GM12875 (cell line): ENCODE results near the gene SBDS.
"Not testable (repeated sequence)": the region's sequence is repeated elsewhere in the genome, so short reads cannot be mapped to it uniquely, and the experiment has no call there.

Source experiments
- H3K4me3 ChIP-seq: one replicate; pipeline ENCODE4 v1.5.1; 2011; ENCODE audit warnings: low read depth, low read length, control low read depth
- TF ChIP-seq, protein P1 (sequence below): IDR thresholded peaks from 2 replicates; pipeline ENCODE4 v1.5.1; 2011; ENCODE audit warnings: low read depth, mild to moderate bottlenecking, control low read depth, inconsistent platforms, low read length, moderate library complexity, borderline replicate concordance; ENCODE audit not compliant: insufficient read depth

Gene SBDS

DNA sequence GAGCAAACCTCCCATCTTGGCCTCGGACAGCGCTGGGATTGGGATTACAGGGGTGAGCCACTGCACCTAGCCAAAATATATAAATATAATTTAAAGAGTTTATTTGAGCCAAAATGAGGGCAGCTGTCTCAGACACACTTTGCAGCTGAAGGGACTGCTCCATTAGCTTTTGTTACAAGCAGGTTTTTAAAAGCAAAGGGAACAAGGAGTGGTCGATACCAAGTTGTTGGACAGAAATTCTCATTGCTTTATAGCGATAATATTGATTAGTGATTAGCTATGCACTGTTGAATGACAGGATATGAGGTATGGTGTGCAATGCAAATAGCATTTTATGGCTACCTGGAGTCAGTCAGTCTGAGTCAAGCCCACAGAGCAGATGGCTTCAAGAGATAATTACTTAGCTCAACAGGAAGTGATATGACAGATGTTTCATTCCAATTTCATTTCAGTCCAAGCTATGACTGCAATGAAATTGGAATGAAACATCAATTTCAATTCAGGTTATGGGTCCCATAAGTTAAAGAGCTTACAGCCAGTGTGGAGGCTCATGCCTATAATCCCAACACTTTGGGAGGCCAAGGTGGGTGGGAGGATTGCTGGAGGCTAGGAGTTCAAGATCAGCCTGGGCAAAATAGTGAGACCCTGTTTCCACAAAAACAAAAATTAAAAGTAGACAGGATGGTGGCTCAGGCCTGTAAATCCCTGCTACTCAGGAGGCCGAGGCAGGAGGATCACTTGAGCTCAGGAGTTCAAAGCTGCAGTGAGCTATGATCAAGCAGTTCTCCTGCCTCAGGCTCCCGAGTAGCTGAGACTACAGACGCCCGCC is 24.4 kb upstream of the SBDS start:
- H3K4me3 ChIP-seq = no peak overlapping the region
- TF ChIP-seq, protein P1, sequence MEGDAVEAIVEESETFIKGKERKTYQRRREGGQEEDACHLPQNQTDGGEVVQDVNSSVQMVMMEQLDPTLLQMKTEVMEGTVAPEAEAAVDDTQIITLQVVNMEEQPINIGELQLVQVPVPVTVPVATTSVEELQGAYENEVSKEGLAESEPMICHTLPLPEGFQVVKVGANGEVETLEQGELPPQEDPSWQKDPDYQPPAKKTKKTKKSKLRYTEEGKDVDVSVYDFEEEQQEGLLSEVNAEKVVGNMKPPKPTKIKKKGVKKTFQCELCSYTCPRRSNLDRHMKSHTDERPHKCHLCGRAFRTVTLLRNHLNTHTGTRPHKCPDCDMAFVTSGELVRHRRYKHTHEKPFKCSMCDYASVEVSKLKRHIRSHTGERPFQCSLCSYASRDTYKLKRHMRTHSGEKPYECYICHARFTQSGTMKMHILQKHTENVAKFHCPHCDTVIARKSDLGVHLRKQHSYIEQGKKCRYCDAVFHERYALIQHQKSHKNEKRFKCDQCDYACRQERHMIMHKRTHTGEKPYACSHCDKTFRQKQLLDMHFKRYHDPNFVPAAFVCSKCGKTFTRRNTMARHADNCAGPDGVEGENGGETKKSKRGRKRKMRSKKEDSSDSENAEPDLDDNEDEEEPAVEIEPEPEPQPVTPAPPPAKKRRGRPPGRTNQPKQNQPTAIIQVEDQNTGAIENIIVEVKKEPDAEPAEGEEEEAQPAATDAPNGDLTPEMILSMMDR = no peak

DNA sequence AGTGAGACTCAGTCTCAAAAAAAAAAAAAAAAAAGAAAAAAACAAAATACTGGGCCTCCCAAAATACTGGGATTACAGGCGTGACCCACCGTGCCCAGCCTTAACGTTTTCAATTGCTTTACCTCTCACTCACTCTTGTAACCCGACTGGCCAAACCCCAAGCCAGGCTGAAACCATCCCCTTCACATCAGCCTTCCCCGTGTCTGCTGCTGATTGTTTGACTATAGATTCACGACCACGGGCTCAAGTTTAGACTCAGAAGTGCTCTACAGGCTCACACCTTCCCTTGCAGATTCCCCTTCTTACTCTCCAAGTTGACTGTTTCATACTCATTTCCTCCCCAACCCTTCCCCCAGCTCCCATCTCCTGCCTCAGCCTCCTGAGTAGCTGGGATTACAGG is 23.6 kb upstream of the SBDS start:
- TF ChIP-seq, protein P1 = no peak
- no peak overlapping the region for H3K4me3 ChIP-seq

DNA sequence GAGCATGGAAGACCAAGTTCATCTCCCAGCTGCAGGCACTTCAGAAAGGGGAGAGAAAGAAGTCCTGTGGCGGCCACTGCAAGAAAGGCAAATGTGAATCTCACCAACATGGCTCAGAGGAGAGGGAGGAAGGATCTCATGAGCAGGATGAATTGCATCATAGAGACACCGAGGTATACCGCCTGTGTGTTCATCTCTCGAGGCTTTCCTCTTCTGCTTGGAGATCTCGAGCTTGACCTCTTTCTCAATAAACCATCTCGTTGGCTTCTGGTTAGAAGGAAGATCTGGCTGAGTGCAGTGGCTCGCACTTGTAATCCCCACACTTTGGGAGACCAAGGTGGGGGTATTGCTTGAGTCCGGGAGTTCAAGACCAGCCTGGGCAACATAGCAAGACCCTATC is 22.6 kb upstream of the SBDS start:
- H3K4me3 ChIP-seq = not testable (repeated sequence)

DNA sequence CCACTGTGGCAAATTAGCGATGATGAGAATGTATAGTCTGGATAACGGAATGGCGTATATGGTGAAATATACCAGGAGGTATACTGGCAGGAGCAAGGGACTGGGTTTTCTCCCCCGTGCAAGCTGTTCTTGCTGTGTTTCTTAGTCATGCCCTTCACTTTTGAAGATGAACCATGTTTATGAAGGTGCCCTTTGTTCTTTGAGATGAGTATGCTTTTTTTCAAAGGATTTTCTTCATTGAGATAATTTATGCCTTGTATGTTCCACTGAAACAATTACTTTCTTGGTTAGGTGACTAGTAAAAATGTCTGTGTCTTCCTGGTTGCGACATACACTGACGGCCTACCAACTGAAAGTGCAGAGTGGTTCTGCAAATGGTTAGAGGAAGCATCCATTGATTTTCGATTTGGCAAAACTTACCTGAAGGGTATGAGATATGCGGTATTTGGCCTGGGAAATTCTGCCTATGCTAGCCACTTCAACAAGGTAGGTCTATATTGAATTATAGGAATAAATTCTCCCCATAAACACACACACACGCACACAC is 18.8 kb upstream of the SBDS start:
- not testable (repeated sequence) for H3K4me3 ChIP-seq

DNA sequence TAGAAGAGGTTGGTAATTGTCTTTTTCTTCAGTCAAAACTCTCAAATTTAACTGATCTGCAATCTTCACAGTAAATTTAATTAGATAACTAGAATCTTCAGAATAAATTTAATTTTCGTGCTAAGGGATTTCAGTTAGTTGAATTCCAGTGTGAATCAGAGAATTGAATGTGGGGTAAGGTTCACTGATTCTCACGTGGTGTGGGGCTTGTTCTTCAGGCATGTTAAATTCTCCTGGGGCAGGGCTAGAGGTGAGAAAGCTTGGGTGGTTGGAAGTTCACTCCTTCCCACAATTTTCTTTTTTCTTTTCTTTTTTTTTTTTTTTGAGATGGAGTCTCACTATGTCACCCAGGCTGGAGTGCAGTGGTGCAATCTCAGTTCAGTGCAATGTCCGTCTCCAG is 14.3 kb upstream of the SBDS start:
- H3K4me3 ChIP-seq = not testable (repeated sequence)

DNA sequence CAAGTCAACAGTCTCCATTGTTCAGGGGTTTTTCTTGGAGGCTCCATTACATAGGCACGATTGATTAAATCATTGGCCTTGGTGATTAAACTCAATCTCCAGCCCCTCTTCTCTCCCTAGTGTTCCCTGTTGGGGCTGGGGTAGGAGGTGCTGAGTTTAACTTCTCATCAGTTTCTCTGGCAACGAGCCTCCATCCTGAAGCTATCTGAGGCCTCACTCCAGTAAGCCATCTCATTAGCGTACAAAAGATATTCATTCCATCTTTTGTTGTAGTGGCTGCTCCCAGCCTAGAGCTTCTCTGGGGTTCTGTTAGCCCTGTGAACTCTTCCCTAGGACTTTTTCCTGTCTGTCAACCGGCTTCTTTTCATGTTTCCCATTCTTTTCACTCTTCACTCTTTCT is 12.9 kb upstream of the SBDS start:
- TF ChIP-seq, protein P1 = no peak
- H3K4me3 ChIP-seq = no peak overlapping the region

DNA sequence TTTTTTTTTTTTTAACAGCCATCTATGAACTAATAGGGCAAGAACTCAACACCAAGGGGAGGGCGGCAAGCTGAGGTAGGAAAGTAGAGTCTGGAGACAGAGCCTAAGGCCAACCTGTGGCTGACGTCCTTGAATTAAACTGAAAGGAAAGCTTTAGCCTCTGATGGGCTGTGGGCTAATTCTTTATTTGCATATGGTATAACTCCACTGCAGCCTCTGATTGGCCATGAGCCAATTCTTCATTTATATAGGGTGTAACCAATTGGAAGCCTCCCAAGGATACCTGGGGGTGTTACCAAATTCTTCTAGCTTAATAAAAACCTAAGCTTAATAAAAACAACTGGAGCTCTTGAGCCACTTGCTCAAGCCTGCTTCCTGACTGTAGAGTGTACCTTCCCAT is 11.6 kb upstream of the SBDS start:
- TF ChIP-seq, protein P1 = no peak
- no peak overlapping the region for H3K4me3 ChIP-seq

DNA sequence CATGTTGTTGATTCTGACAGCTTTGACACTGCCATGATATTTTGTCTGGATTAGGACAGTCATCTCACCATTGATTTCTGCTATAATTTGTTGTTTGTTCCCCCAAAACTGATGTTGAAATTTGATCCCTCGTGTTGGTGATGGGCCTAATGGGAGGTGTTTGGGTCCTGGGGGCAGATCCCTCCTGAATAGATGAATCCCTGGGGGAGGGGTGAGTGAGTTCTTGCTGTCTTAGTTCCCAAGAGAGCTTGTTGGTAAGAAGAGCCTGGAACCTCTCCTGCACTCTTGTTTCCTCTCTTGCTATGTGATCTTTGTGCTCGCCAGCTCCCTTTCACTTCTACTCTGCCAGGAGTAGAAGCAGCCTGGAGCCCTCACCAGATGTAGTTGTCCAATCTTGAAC is 8.8 kb upstream of the SBDS start:
- not testable (repeated sequence) for H3K4me3 ChIP-seq

DNA sequence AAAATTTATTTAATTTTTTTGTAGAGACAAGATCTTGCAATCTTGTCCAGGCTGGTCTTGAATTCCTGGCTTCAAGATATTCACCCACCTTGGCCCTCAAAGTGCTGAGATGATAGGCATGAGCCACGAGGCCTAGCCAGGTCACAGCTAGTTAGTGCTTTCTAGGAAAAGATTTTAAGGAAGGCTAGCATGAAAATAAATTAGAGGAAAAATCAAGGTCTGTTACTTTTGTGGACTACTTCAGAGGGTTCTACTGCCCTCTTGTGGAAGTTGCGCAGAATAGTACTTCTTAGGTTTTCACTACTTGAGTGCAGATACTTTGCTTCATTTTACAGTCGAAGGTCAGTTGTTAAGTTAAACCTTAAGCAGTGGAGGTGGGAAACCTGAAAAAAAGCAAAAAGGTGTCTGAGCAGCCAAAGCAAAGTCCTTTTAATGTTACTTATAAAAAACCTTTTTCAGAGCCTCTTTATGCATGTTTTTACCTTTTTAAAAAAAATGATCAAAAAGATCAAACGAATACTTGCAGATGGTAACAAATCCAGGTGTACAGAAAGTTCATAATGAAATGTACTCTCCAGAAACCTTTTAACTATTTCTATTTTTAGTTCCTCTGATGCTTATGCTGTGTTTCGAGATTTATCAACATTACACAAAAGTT is 5.3 kb upstream of the SBDS start:
- H3K4me3 ChIP-seq = not testable (repeated sequence)

DNA sequence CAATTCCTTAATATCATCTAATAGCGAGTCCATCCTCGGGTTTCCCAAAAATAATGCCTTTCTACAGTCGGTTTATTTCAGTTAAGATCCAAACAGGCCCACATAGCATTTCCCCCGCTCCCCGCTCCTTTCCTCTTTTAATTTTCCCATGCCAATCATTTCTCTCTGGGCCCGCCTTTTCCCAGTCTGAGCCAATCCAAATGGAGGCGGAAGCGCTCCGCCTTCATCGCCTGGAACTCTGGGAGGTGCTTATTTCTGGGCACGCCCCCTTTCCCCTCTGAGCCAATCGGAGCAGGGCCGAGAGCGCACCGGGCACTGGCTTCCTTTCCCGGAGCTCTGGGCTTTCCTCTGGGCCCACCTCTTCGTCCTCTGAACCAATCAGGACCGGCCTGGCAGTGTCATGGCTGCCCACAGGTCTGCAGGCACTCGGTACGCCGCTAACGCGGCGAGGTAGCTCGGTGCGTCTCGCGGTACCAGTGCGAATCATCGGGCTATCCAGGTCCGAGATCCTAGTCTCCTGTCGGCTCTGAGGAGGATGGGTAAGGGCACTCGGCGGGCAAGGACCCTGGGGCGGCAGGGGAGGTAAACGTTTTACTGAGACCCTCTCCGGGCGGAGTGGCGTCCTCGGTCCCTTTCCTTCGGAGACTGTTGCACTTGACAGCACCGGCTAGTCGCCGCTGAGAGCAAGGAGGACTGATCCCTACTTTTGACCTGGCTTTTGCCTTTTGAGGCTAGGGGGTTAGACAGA is 1.2 kb upstream of the SBDS start, which contains the start of gene TYW1:
TYW1 (plus strand) TSS at position 390 of the 748 bp plus-strand sequence; CDS start at position 536, 146 bp downstream.
- H3K4me3 ChIP-seq = peak within 1 kb of the TSS; percentile 81

DNA sequence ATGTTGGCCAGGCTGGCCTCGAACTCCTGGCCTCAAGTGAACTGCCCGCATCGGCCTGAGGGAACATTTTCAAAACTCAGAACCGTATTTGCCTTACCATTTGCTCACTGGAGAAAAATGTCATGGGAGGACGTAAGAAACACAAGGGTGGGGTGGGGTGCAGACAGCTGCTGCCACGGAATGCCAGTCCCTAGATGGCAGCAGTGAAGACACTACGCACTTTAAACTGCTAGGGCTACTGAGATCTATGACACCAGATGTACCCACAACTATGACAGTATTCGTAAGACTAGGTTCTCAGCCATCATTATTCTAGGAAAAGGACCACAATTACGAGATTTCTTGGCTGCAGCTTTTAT is 716 bp downstream of the SBDS start:
- H3K4me3 ChIP-seq = peak overlapping the region; percentile 61

DNA sequence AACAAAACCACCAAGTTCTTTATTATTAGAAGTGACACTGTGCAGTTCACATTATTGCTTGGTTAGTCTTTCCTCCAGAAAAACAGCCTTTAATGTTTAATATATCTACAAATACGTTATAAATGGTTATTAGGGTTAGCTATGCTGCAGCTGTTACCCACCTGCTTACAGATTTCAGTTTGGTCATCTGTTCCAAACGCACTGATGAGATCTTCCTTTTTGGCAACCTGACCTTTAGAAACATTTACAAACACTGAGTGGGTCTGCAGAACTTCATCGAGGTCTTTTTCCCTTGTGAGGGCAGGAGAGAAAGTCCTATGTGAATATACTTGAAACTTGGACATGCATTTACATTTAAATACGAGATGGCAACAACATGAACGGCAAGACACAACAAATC is 1.3 kb downstream of the SBDS start:
- not testable (repeated sequence) for H3K4me3 ChIP-seq

DNA sequence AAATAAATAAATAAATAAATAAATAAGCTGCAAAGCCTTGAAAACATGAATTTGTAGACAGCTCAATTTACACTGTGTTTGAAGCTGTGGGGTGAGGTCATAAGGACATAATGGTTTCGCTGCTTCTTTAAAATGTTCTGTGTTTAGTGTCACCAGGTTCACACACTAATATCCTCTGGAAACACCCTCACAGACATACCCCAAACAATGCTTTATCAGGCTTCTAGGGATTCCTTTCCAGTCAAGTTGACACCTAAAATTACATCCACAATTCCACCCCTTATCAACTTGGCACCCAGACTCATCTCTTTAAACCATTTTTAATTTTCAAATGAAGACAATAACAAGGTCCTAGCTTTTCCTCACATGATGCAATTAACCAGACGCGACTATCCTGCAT is 5.8 kb downstream of the SBDS start:
- H3K4me3 ChIP-seq = not testable (repeated sequence)

DNA sequence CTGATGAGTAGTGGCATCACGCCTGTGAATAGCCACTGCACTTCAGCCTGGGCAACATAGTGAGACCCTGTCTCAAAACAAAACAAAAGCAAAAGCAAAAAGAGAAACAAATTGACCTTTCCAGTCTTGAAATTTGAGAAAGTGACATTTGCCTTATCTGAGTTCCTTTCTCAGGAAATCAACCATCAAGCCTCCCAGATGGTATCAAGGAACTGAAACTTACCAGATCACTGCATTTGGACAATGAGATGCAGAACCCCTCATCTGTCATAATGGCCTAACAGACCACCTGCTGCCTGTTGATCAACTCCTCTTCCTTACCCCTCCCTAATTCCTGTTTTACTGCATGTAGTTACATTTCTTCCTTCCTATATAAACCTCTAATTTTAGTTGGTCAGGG is 15.1 kb downstream of the SBDS start:
- not testable (repeated sequence) for H3K4me3 ChIP-seq
